ENCODE results near the gene RASA3.

RASA3 gene

GRCh38 chr13:114025405-114025713, 107.1 kb downstream of the RASA3 start:
- Histone ChIP-seq H4K20me1 (ENCODE audit: insufficient read depth, low read length) (peaks cover 38% of the 10 kb centered on the region), H3K9ac (ENCODE audit: low read depth, low read length) (no peak overlapping the region), H2AFZ (ENCODE audit: low read depth, low read length) (no peak overlapping the region), H3K27me3 (ENCODE audit: insufficient read depth, low read length, poor library complexity) (no peaks in the 10 kb centered on the region), H3K9me3 (ENCODE audit: insufficient read depth, low read length, severe bottlenecking) (no peaks in the 10 kb centered on the region), H3K4me2 (ENCODE audit: insufficient read depth, low read length) (no peak overlapping the region), H3K4me1 (ENCODE audit: insufficient read depth, low read length) (no peaks in the 10 kb centered on the region), H3K27ac (ENCODE audit: low read length) (no peak overlapping the region), H3K36me3 (ENCODE audit: insufficient read depth, low read length) (peaks cover 82% of the 10 kb centered on the region), H3K4me3 (ENCODE audit: low read depth in 1 of 2, low read length in 2 of 2) (no peak overlapping the region), H3K79me2 (ENCODE audit: insufficient read depth, low read length) (peaks cover 7% of the 10 kb centered on the region; the same call in 1 of the 2 replicates)
- no peak for ATAC-seq (ENCODE audit: insufficient read depth, low read depth)
- no peak for DNase-seq
- TF ChIP-seq, protein P1, sequence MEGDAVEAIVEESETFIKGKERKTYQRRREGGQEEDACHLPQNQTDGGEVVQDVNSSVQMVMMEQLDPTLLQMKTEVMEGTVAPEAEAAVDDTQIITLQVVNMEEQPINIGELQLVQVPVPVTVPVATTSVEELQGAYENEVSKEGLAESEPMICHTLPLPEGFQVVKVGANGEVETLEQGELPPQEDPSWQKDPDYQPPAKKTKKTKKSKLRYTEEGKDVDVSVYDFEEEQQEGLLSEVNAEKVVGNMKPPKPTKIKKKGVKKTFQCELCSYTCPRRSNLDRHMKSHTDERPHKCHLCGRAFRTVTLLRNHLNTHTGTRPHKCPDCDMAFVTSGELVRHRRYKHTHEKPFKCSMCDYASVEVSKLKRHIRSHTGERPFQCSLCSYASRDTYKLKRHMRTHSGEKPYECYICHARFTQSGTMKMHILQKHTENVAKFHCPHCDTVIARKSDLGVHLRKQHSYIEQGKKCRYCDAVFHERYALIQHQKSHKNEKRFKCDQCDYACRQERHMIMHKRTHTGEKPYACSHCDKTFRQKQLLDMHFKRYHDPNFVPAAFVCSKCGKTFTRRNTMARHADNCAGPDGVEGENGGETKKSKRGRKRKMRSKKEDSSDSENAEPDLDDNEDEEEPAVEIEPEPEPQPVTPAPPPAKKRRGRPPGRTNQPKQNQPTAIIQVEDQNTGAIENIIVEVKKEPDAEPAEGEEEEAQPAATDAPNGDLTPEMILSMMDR (IDR thresholded peaks at IDR 0.05; ENCODE audit: borderline replicate concordance, extremely low read depth, low read length, poor library complexity, severe bottlenecking), result no peak
- TF ChIP-seq EZH2 (IDR thresholded peaks at IDR 0.05; ENCODE audit: borderline replicate concordance, low read depth, low read length, severe bottlenecking), result no peak

DNA sequence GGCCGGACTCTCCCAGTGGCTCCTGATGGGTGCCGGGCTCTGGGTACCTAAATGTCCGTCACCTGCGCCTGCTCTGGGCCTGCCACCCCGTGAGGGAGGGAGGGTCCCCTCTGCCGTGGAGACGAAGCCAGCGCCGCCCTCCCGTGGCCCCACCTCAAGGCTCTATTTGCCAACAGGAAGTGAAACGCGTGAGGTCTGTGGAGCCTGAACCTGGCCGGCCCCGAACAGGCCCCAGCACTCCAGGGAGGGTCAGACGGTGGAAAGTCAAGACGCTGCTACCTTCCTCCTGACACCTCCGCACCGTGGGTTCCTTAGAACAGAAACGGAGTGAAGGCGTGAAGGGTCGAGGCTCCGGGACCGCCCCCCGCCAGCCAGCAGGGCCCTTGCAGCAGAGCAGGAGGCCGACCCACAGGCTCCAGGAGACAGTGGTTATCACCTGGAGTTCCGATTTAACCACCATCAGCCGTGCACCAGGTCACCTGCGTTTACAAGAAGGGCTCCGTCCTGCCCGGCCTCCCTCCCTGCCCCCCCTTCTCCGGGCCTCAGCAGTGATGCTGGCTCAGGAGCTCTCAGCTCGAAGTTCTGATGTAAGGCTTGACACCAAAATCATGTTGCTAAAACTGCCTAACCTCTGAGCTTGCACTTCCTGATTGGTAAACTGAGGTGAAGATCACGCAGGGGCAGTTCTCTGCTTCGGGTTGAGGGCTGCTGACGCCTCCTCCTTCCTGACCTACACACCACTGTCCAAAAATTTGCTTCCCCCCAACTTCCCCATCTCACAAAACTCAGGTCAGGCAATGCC, 107.6 kb downstream of the RASA3 start:
- Histone ChIP-seq H3K36me3 (ENCODE audit: insufficient read depth, low read length) (peaks cover 82% of the 10 kb centered on the region), H3K79me2 (ENCODE audit: insufficient read depth, low read length) (peaks cover 7% of the 10 kb centered on the region; the same call in 1 of the 2 replicates), H4K20me1 (ENCODE audit: insufficient read depth, low read length) (peaks cover 33% of the 10 kb centered on the region), H3K27ac (ENCODE audit: low read length) (no peak overlapping the region), H3K9ac (ENCODE audit: low read depth, low read length) (no peak overlapping the region), H3K4me3 (ENCODE audit: low read depth in 1 of 2, low read length in 2 of 2) (no peak overlapping the region), H3K4me1 (ENCODE audit: insufficient read depth, low read length) (no peaks in the 10 kb centered on the region), H2AFZ (ENCODE audit: low read depth, low read length) (no peak overlapping the region), H3K9me3 (ENCODE audit: insufficient read depth, low read length, severe bottlenecking) (no peaks in the 10 kb centered on the region), H3K4me2 (ENCODE audit: insufficient read depth, low read length) (no peak overlapping the region), H3K27me3 (ENCODE audit: insufficient read depth, low read length, poor library complexity) (no peaks in the 10 kb centered on the region)
- no peak for DNase-seq
- TF ChIP-seq EZH2 (IDR thresholded peaks at IDR 0.05; ENCODE audit: borderline replicate concordance, low read depth, low read length, severe bottlenecking), result no peak
- TF ChIP-seq, protein P1 (IDR thresholded peaks at IDR 0.05; ENCODE audit: borderline replicate concordance, extremely low read depth, low read length, poor library complexity, severe bottlenecking), result no peak
- ATAC-seq (ENCODE audit: insufficient read depth, low read depth), result no peak

GRCh38 chr13:114023716-114024602, 108.5 kb downstream of the RASA3 start:
- TF ChIP-seq, protein P1 (IDR thresholded peaks at IDR 0.05; ENCODE audit: borderline replicate concordance, extremely low read depth, low read length, poor library complexity, severe bottlenecking), result no peak
- no peak for TF ChIP-seq EZH2 (IDR thresholded peaks at IDR 0.05; ENCODE audit: borderline replicate concordance, low read depth, low read length, severe bottlenecking)
- Histone ChIP-seq H3K4me2 (ENCODE audit: insufficient read depth, low read length) (no peak overlapping the region), H3K9me3 (ENCODE audit: insufficient read depth, low read length, severe bottlenecking) (no peaks in the 10 kb centered on the region), H3K27ac (ENCODE audit: low read length) (no peak overlapping the region), H3K4me1 (ENCODE audit: insufficient read depth, low read length) (no peaks in the 10 kb centered on the region), H2AFZ (ENCODE audit: low read depth, low read length) (no peak overlapping the region), H3K9ac (ENCODE audit: low read depth, low read length) (no peak overlapping the region), H3K36me3 (ENCODE audit: insufficient read depth, low read length) (peaks cover 86% of the 10 kb centered on the region), H4K20me1 (ENCODE audit: insufficient read depth, low read length) (peaks cover 34% of the 10 kb centered on the region), H3K27me3 (ENCODE audit: insufficient read depth, low read length, poor library complexity) (no peaks in the 10 kb centered on the region), H3K79me2 (ENCODE audit: insufficient read depth, low read length) (peaks cover 7% of the 10 kb centered on the region; the same call in 1 of the 2 replicates), H3K4me3 (ENCODE audit: low read depth in 1 of 2, low read length in 2 of 2) (no peak overlapping the region)
- DNase-seq, result no peak
- ATAC-seq (ENCODE audit: insufficient read depth, low read depth), result no peak

All from DND-41 (cell line).